Stimulated activated effector memory CD8-positive, alpha-beta T cell treated with anti-CD3 and anti-CD28 coated beads, Interleukin-12 subunit alpha, Interleukin-12 subunit beta, amount 100 ng/mL, for 72 hours (primary cell): ENCODE data around the gene AFTPH.

Source experiments
- ATAC-seq: fragments of 150-1000 bp; cut with Tn5 transposase; 2 replicates; pipeline ENCODE4 v1.10.0; 2021
- DNase-seq, 2 donors: peaks; one replicate each; pipeline ENCODE4 v3.0.0; 2021 to 2022; ENCODE audit warnings: low spot score in 2 of 2
- H3K27ac Mint-ChIP-seq: one replicate; pipeline ENCODE4 v1.8.0; 2022; ENCODE audit warnings: mild to moderate bottlenecking, mixed read lengths
- H3K36me3 Mint-ChIP-seq: one replicate; pipeline ENCODE4 v1.8.0; 2022; ENCODE audit warnings: mild to moderate bottlenecking, mixed read lengths
- H3K4me1 Mint-ChIP-seq: one replicate; pipeline ENCODE4 v1.8.0; 2022; ENCODE audit warnings: mixed read lengths
- H3K4me3 Mint-ChIP-seq: one replicate; pipeline ENCODE4 v1.8.0; 2022; ENCODE audit warnings: mild to moderate bottlenecking, mixed read lengths
- H3K9me3 Mint-ChIP-seq: one replicate; pipeline ENCODE4 v1.8.0; 2022; ENCODE audit warnings: mixed read lengths

Gene AFTPH

GRCh38 chr2:64548761-64549160 is 24.6 kb downstream of the AFTPH start:
- H3K9me3 Mint-ChIP-seq = no peaks in the 10 kb centered on the region
- peaks cover 14% of the 10 kb centered on the region for H3K4me1 Mint-ChIP-seq
- H3K4me3 Mint-ChIP-seq = no peak overlapping the region
- DNase-seq (no peak), ATAC-seq (no peak)
- H3K36me3 Mint-ChIP-seq = peaks cover 28% of the 10 kb centered on the region
- H3K27ac Mint-ChIP-seq = no peak overlapping the region

- no peak for ATAC-seq
Observed at GRCh38 chr2:64550042-64550441, 25.9 kb downstream of the AFTPH start.

GRCh38 chr2:64551851-64552250 is 27.7 kb downstream of the AFTPH start:
- Mint-ChIP-seq H3K9me3 (no peaks in the 10 kb centered on the region), H3K27ac (peak overlapping the region; percentile 6), H3K4me1 (peaks cover 14% of the 10 kb centered on the region), H3K36me3 (peaks cover 45% of the 10 kb centered on the region), H3K4me3 (no peak overlapping the region)
- no peak for ATAC-seq
- no peak for DNase-seq

More at GRCh38 chr2:64550042-64550441, 25.9 kb downstream of the AFTPH start:
- peaks cover 7% of the 10 kb centered on the region for H3K4me1 Mint-ChIP-seq
- no peaks in the 10 kb centered on the region for H3K9me3 Mint-ChIP-seq
- peaks cover 33% of the 10 kb centered on the region for H3K36me3 Mint-ChIP-seq
- H3K4me3 Mint-ChIP-seq = no peak overlapping the region
- no peak for DNase-seq
- H3K27ac Mint-ChIP-seq = no peak overlapping the region

- Mint-ChIP-seq H3K4me3 (no peak overlapping the region), H3K27ac (no peak overlapping the region), H3K36me3 (peaks cover 67% of the 10 kb centered on the region), H3K9me3 (no peaks in the 10 kb centered on the region), H3K4me1 (peaks cover 13% of the 10 kb centered on the region)
- ATAC-seq = no peak
- DNase-seq = no peak
Observed at GRCh38 chr2:64554117-64554516, 30.0 kb downstream of the AFTPH start.

GRCh38 chr2:64558445-64559081 is 34.4 kb downstream of the AFTPH start:
- peaks cover 41% of the 10 kb centered on the region for H3K36me3 Mint-ChIP-seq
- H3K4me1 Mint-ChIP-seq = peaks cover 33% of the 10 kb centered on the region
- H3K4me3 Mint-ChIP-seq = no peak overlapping the region
- no peak for DNase-seq
- H3K27ac Mint-ChIP-seq = no peak overlapping the region
- H3K9me3 Mint-ChIP-seq = no peaks in the 10 kb centered on the region
- no peak for ATAC-seq

- H3K4me1 Mint-ChIP-seq = peaks cover 40% of the 10 kb centered on the region
- no peak overlapping the region for H3K27ac Mint-ChIP-seq
- DNase-seq = no peak
Observed at GRCh38 chr2:64562148-64562784, 38.1 kb downstream of the AFTPH start.

GRCh38 chr2:64563436-64563938 is 39.4 kb downstream of the AFTPH start:
- H3K9me3 Mint-ChIP-seq = no peaks in the 10 kb centered on the region
- ATAC-seq (no peak), DNase-seq (no peak)
- peaks cover 45% of the 10 kb centered on the region for H3K4me1 Mint-ChIP-seq
- no peak overlapping the region for H3K4me3 Mint-ChIP-seq
- H3K27ac Mint-ChIP-seq = no peak overlapping the region
- peaks cover 31% of the 10 kb centered on the region for H3K36me3 Mint-ChIP-seq

More at GRCh38 chr2:64562148-64562784, 38.1 kb downstream of the AFTPH start:
- peaks cover 32% of the 10 kb centered on the region for H3K36me3 Mint-ChIP-seq
- H3K4me3 Mint-ChIP-seq = no peak overlapping the region
- peak; percentile 46 for ATAC-seq
- no peaks in the 10 kb centered on the region for H3K9me3 Mint-ChIP-seq

GRCh38 chr2:64565949-64566710 is 42.0 kb downstream of the AFTPH start:
- Mint-ChIP-seq H3K36me3 (peaks cover 52% of the 10 kb centered on the region), H3K27ac (peak overlapping the region; percentile 67), H3K4me1 (peaks cover 31% of the 10 kb centered on the region), H3K4me3 (no peak overlapping the region), H3K9me3 (no peaks in the 10 kb centered on the region)
- DNase-seq (no peak), ATAC-seq (no peak)

- no peak for DNase-seq
- no peak for ATAC-seq
- peaks cover 65% of the 10 kb centered on the region for H3K36me3 Mint-ChIP-seq
- peaks cover 23% of the 10 kb centered on the region for H3K4me1 Mint-ChIP-seq
- no peak overlapping the region for H3K4me3 Mint-ChIP-seq
- H3K9me3 Mint-ChIP-seq = no peaks in the 10 kb centered on the region
- H3K27ac Mint-ChIP-seq = no peak overlapping the region
Observed at GRCh38 chr2:64567473-64567872, 43.3 kb downstream of the AFTPH start.

- Mint-ChIP-seq H3K9me3 (no peaks in the 10 kb centered on the region), H3K4me3 (no peak overlapping the region), H3K27ac (no peak overlapping the region), H3K4me1 (peaks cover 20% of the 10 kb centered on the region), H3K36me3 (peaks cover 79% of the 10 kb centered on the region)
- ATAC-seq (no peak), DNase-seq (no peak)
Observed at GRCh38 chr2:64568836-64569235, 44.7 kb downstream of the AFTPH start.

- Mint-ChIP-seq H3K9me3 (no peaks in the 10 kb centered on the region), H3K27ac (peak overlapping the region; percentile 13)
Observed at GRCh38 chr2:64574871-64575270, 50.7 kb downstream of the AFTPH start.

GRCh38 chr2:64581018-64581417 is 56.9 kb downstream of the AFTPH start:
- no peak for ATAC-seq
- Mint-ChIP-seq H3K4me3 (no peak overlapping the region), H3K4me1 (no peaks in the 10 kb centered on the region), H3K9me3 (no peaks in the 10 kb centered on the region), H3K27ac (no peak overlapping the region), H3K36me3 (peaks cover 95% of the 10 kb centered on the region)
- no peak for DNase-seq

More at GRCh38 chr2:64574871-64575270, 50.7 kb downstream of the AFTPH start:
- H3K36me3 Mint-ChIP-seq = peaks cover 99% of the 10 kb centered on the region
- H3K4me1 Mint-ChIP-seq = peaks cover 7% of the 10 kb centered on the region
- no peak overlapping the region for H3K4me3 Mint-ChIP-seq
- DNase-seq = no peak
- ATAC-seq = no peak

GRCh38 chr2:64581777-64582539 is 57.8 kb downstream of the AFTPH start:
- Mint-ChIP-seq H3K4me3 (no peak overlapping the region), H3K36me3 (peaks cover 95% of the 10 kb centered on the region), H3K9me3 (no peaks in the 10 kb centered on the region), H3K27ac (no peak overlapping the region), H3K4me1 (peaks cover 6% of the 10 kb centered on the region)
- DNase-seq = no peak
- no peak for ATAC-seq

- H3K4me1 Mint-ChIP-seq = peaks cover 8% of the 10 kb centered on the region
- peaks cover 95% of the 10 kb centered on the region for H3K36me3 Mint-ChIP-seq
- no peak for ATAC-seq
- DNase-seq = no peak
- no peak overlapping the region for H3K27ac Mint-ChIP-seq
- no peaks in the 10 kb centered on the region for H3K9me3 Mint-ChIP-seq
- H3K4me3 Mint-ChIP-seq = no peak overlapping the region
Observed at GRCh38 chr2:64582774-64583340, 58.7 kb downstream of the AFTPH start.

GRCh38 chr2:64586054-64586453 is 61.9 kb downstream of the AFTPH start:
- Mint-ChIP-seq H3K4me3 (no peak overlapping the region), H3K36me3 (peaks cover 98% of the 10 kb centered on the region), H3K27ac (no peak overlapping the region), H3K9me3 (no peaks in the 10 kb centered on the region), H3K4me1 (peaks cover 8% of the 10 kb centered on the region)
- ATAC-seq (no peak), DNase-seq (no peak)
